Esophagus muscularis mucosa (tissue), 4 donors: ENCODE measurements around the gene NEK8. TPM values are rescaled to one million over a fixed set of nuclear protein-coding genes. Genes with fewer than 3 reads are reported as not detected.

Source experiments
- DNase-seq: peaks from one replicate; pipeline ENCODE4 v3.0.0-alpha.2; 2017; ENCODE audit errors: extremely low spot score
- H3K27ac ChIP-seq, 4 donors: fragments of 200-600 bp; sonication (generic); replicated peaks in 1 of 4; 1 replicate in 3 of 4; 2 replicates in 1 of 4; pipeline ENCODE4 v1.5.1; 2016 to 2019; ENCODE audit warnings: mild to moderate bottlenecking in 1 of 4
- H3K27me3 ChIP-seq, 4 donors: fragments of 200-600 bp; sonication (generic); one replicate each; pipeline versions ENCODE4 v1.5.1 to v1.6.0; 2016 to 2019
- H3K36me3 ChIP-seq, 4 donors: fragments of 200-600 bp; sonication (generic); one replicate each; pipeline ENCODE4 v1.5.1; 2016 to 2019
- H3K4me1 ChIP-seq, 4 donors: fragments of 200-600 bp; sonication (generic); one replicate each; pipeline ENCODE4 v1.5.1; 2016 to 2019
- H3K4me3 ChIP-seq, 4 donors: fragments of 200-600 bp; sonication (generic); 1 replicate in 2 of 4; 2 replicates in 2 of 4; pipeline ENCODE4 v1.5.1; 2016 to 2019; ENCODE audit warnings: mild to moderate bottlenecking in 4 of 4, moderate library complexity in 1 of 4
- H3K9me3 ChIP-seq, 4 donors: fragments of 200-600 bp; sonication (generic); 1 replicate in 3 of 4; 2 replicates in 1 of 4; pipeline ENCODE4 v1.5.1; 2016 to 2019
- CTCF ChIP-seq, 3 experiments: fragments of 200-600 bp in 2 of 3; fragments of 450-650 bp in 1 of 3; sonication (generic) in 2 of 3; IDR thresholded peaks; one replicate each; pipeline ENCODE4 v1.5.1; 2017 to 2019; ENCODE audit warnings: antibody characterized with exemption in 3 of 3, mild to moderate bottlenecking in 2 of 3, moderate library complexity in 1 of 3
- EP300 ChIP-seq: sonication (generic); formaldehyde crosslinking; IDR thresholded peaks from one replicate; pipeline ENCODE4 v1.6.1; 2017; ENCODE audit warnings: antibody characterized with exemption
- POLR2A ChIP-seq: fragments of 450-650 bp; IDR thresholded peaks from one replicate; pipeline ENCODE4 v1.6.1; 2017; ENCODE audit warnings: antibody characterized with exemption, moderate library complexity, mild to moderate bottlenecking, low read depth
- POLR2AphosphoS5 ChIP-seq, 2 donors: sonication (generic); formaldehyde crosslinking; IDR thresholded peaks; one replicate each; pipeline ENCODE4 v1.6.1; 2017; ENCODE audit warnings: antibody characterized with exemption in 2 of 2
- WGBS: methylation state at CpG from one replicate; pipeline ENCODE4 v1.1.5; 2018; 5-methylcytosine and 5-hydroxymethylcytosine counted together
- intact Hi-C: fragments of 100-400 bp; cut with DNase I; formaldehyde crosslinking; loops from one replicate; pipeline ENCODE4 v1.15.1; 2023
- small RNA-seq, 3 donors: library from RNA; depleted of rRNA; stranded (forward); fragments of <200 nt; gene quantifications; one replicate each; pipeline ENCODE3, GENCODE V24; 2016
- total RNA-seq, 4 donors: library from RNA; depleted of rRNA; stranded (reverse); fragments of >200 nt; gene quantifications; one replicate each; pipeline versions ENCODE4 v1.1.0 to v1.2.1, GENCODE V29; 2016

NEK8 gene
- total RNA-seq, 4 donors from 2014 or later: 0.83 to 2.1 (median 1.6) TPM

- Histone ChIP-seq H3K4me1 (peaks cover 0 to 3% (median 1%) of the 10 kb centered on the region in 4 donors), H3K36me3 (peaks cover 0 to 9% (median 9%) of the 10 kb centered on the region in 4 donors), H3K4me3 (no peak overlapping the region), H3K27me3 (no peaks in the 10 kb centered on the region), H3K27ac (no peak overlapping the region), H3K9me3 (no peaks in the 10 kb centered on the region)
- intact Hi-C loops: no loop called here
- 84% methylated on average over 3 of the region's 3 CpGs for WGBS
- no peak for DNase-seq
- TF ChIP-seq POLR2A: no peak
- TF ChIP-seq POLR2AphosphoS5 (IDR thresholded peaks at IDR 0.05): no peak
- no peak for TF ChIP-seq EP300
- no peak for TF ChIP-seq CTCF (IDR thresholded peaks at IDR 0.05)
Observed at GRCh38 chr17:28783161-28783560, 54.6 kb downstream of the NEK8 start.

GRCh38 chr17:28788100-28788499, 59.5 kb downstream of the NEK8 start:
- intact Hi-C loops: no loop called here
- 94% methylated on average over 4 of the region's 4 CpGs for WGBS
- Histone ChIP-seq H3K4me1 (peaks cover 0 to 15% (median 0%) of the 10 kb centered on the region in 4 donors), H3K27ac (no peak overlapping the region), H3K36me3 (peaks cover 0 to 3% (median 0%) of the 10 kb centered on the region in 4 donors), H3K4me3 (no peak overlapping the region), H3K9me3 (no peaks in the 10 kb centered on the region), H3K27me3 (no peaks in the 10 kb centered on the region)
- DNase-seq: no peak
- TF ChIP-seq POLR2A (no peak), POLR2AphosphoS5 (IDR thresholded peaks at IDR 0.05) (no peak), EP300 (no peak), CTCF (IDR thresholded peaks at IDR 0.05) (no peak)

Small RNA genes lying within 50 kb of the gene (small RNA-seq; reads per million reads assigned to genes)
- gene SNORD42A: 0 reads per million in 3 donors
- 0 reads per million in 3 donors for gene SNORD42B
- gene SNORD4A: 0 reads per million in 3 donors
- gene SNORD4B: 0 reads per million in 3 donors

Other genes with a start within 250 kb of the NEK8 start
- gene FOXN1, start 222.4 kb upstream of the NEK8 start, total RNA-seq: not detected
- gene UNC119, start 176.2 kb upstream of the NEK8 start, total RNA-seq: 10 to 100 TPM; 16.1 to 36.3 (median 23.2) TPM
- 10 to 100 TPM; 41.9 to 55.5 (median 47.2) TPM for gene PIGS, start 157.3 kb upstream of the NEK8 start, total RNA-seq
- 10 to 100 TPM; 21.6 to 49.5 (median 27.5) TPM for gene ALDOC, start 151.9 kb upstream of the NEK8 start, total RNA-seq
- 1 to 10 TPM in 1 of 4 donors, under 1 TPM in 3; 0.83 to 1.7 (median 0.97) TPM for gene SPAG5, start 129.8 kb upstream of the NEK8 start, total RNA-seq
- 1 to 10 TPM; 2.3 to 4.2 (median 4.1) TPM for gene RSKR, start 114.6 kb upstream of the NEK8 start, total RNA-seq
- 100 to 1,000 TPM in 2 of 4 donors, 10 to 100 TPM in 2; 90.0 to 127 (median 98.2) TPM for gene BLTP2, start 83.6 kb upstream of the NEK8 start, total RNA-seq
- 10 to 100 TPM; 39.1 to 46.7 (median 42.6) TPM for gene SDF2, start 66.9 kb upstream of the NEK8 start, total RNA-seq
- 10 to 100 TPM; 57.3 to 84.4 (median 71.1) TPM for gene SUPT6H, start 66.6 kb upstream of the NEK8 start, total RNA-seq
- 1 to 10 TPM in 1 of 4 donors, under 1 TPM in 3; 0.50 to 2.1 (median 0.85) TPM for gene PROCA1, start 16.9 kb upstream of the NEK8 start, total RNA-seq
- gene RAB34, start 10.9 kb upstream of the NEK8 start, total RNA-seq: 100 to 1,000 TPM; 147 to 216 (median 202) TPM
- gene RPL23A, start 8.8 kb upstream of the NEK8 start, total RNA-seq: 100 to 1,000 TPM; 378 to 728 (median 558) TPM
- 1 to 10 TPM in 3 of 4 donors, not detected in 1; 1.0 to 1.5 (median 1.3) TPM for gene TLCD1, start 2.6 kb upstream of the NEK8 start, total RNA-seq
- gene TRAF4, start 15.2 kb downstream of the NEK8 start, total RNA-seq: 10 to 100 TPM in 2 of 4 donors, 1 to 10 TPM in 2; 4.6 to 12.6 (median 10.6) TPM
- 10 to 100 TPM; 15.9 to 48.1 (median 30.3) TPM for gene FAM222B, start 114.0 kb downstream of the NEK8 start, total RNA-seq
- gene ERAL1, start 126.2 kb downstream of the NEK8 start, total RNA-seq: 10 to 100 TPM; 24.5 to 38.0 (median 27.7) TPM
- 10 to 100 TPM; 60.2 to 94.8 (median 86.0) TPM for gene FLOT2, start 168.9 kb downstream of the NEK8 start, total RNA-seq
- gene DHRS13, start 174.3 kb downstream of the NEK8 start, total RNA-seq: 10 to 100 TPM in 1 of 4 donors, 1 to 10 TPM in 3; 3.7 to 14.2 (median 5.9) TPM
- gene PHF12, start 222.7 kb downstream of the NEK8 start, total RNA-seq: 10 to 100 TPM; 27.8 to 44.5 (median 36.7) TPM